ENCODE results near the gene SGK1. TPM values are rescaled to one million over a fixed set of nuclear protein-coding genes. Genes with fewer than 3 reads are reported as not detected.
"Not testable (repeated sequence)": the region's sequence is repeated elsewhere in the genome, so short reads cannot be mapped to it uniquely, and the experiment has no call there.

SGK1 gene
- total RNA-seq, 2 donors from 2014 or later = 30.7 to 44.6 TPM

- not testable (repeated sequence) for H3K27ac Mint-ChIP-seq; H3K27me3 Mint-ChIP-seq (ENCODE audit: low read depth); H3K4me3 Mint-ChIP-seq; H3K36me3 Mint-ChIP-seq (ENCODE audit: insufficient read depth in 2 of 2); DNase-seq; H3K9me3 Mint-ChIP-seq; ATAC-seq (replicated peaks in 1 of 2)
- H3K4me1 Mint-ChIP-seq (ENCODE audit: low read depth) = peaks cover 11% of the 10 kb centered on the region
Observed at GRCh38 chr6:134255280-134255679, 62.6 kb downstream of the SGK1 start.

GRCh38 chr6:134254118-134254517, 63.8 kb downstream of the SGK1 start:
- H3K4me1 Mint-ChIP-seq (ENCODE audit: low read depth) = peaks cover 22% of the 10 kb centered on the region
- H3K4me3 Mint-ChIP-seq = no peak overlapping the region
- DNase-seq = no peak
- H3K9me3 Mint-ChIP-seq = no peaks in the 10 kb centered on the region
- H3K36me3 Mint-ChIP-seq (ENCODE audit: insufficient read depth in 2 of 2) = peaks cover 0 to 2% of the 10 kb centered on the region in 2 donors
- H3K27me3 Mint-ChIP-seq (ENCODE audit: low read depth) = no peaks in the 10 kb centered on the region
- no peak for ATAC-seq (replicated peaks in 1 of 2)
- H3K27ac Mint-ChIP-seq = no peak overlapping the region

GRCh38 chr6:134253681-134254080, 64.2 kb downstream of the SGK1 start:
- Mint-ChIP-seq H3K4me3 (no peak overlapping the region), H3K27ac (no peak overlapping the region), H3K27me3 (ENCODE audit: low read depth) (no peaks in the 10 kb centered on the region), H3K9me3 (no peaks in the 10 kb centered on the region), H3K4me1 (ENCODE audit: low read depth) (peaks cover 27% of the 10 kb centered on the region), H3K36me3 (ENCODE audit: insufficient read depth in 2 of 2) (peaks cover 0 to 2% of the 10 kb centered on the region in 2 donors)
- no peak for DNase-seq
- ATAC-seq (replicated peaks in 1 of 2) = no peak

GRCh38 chr6:134251320-134251719, 66.6 kb downstream of the SGK1 start:
- Mint-ChIP-seq H3K27ac (no peak overlapping the region), H3K4me3 (no peak overlapping the region), H3K4me1 (ENCODE audit: low read depth) (peaks cover 45% of the 10 kb centered on the region), H3K36me3 (ENCODE audit: insufficient read depth in 2 of 2) (peaks cover 0 to 2% of the 10 kb centered on the region in 2 donors), H3K9me3 (no peaks in the 10 kb centered on the region), H3K27me3 (ENCODE audit: low read depth) (no peaks in the 10 kb centered on the region)
- DNase-seq (no peak), ATAC-seq (replicated peaks in 1 of 2) (no peak)

GRCh38 chr6:134250776-134251175, 67.1 kb downstream of the SGK1 start:
- ATAC-seq (replicated peaks in 1 of 2) (no peak), DNase-seq (no peak)
- Mint-ChIP-seq H3K4me1 (ENCODE audit: low read depth) (peaks cover 50% of the 10 kb centered on the region), H3K27me3 (ENCODE audit: low read depth) (no peaks in the 10 kb centered on the region), H3K36me3 (ENCODE audit: insufficient read depth in 2 of 2) (peaks cover 0 to 2% of the 10 kb centered on the region in 2 donors), H3K9me3 (no peaks in the 10 kb centered on the region), H3K27ac (no peak overlapping the region), H3K4me3 (no peak overlapping the region)

- peak overlapping the region; percentile 35 to 65 for H3K4me3 Mint-ChIP-seq
- no peak for DNase-seq
- no peaks in the 10 kb centered on the region for H3K9me3 Mint-ChIP-seq
- H3K27ac Mint-ChIP-seq = peak overlapping the region; percentile 21
- ATAC-seq (replicated peaks in 1 of 2) = no peak
- peaks cover 58% of the 10 kb centered on the region for H3K4me1 Mint-ChIP-seq (ENCODE audit: low read depth)
- peaks cover 0 to 2% of the 10 kb centered on the region in 2 donors for H3K36me3 Mint-ChIP-seq (ENCODE audit: insufficient read depth in 2 of 2)
- H3K27me3 Mint-ChIP-seq (ENCODE audit: low read depth) = no peaks in the 10 kb centered on the region
Observed at GRCh38 chr6:134249759-134250602, 67.9 kb downstream of the SGK1 start.

- Mint-ChIP-seq H3K27ac (peak overlapping the region; percentile 55), H3K9me3 (no peaks in the 10 kb centered on the region), H3K36me3 (ENCODE audit: insufficient read depth in 2 of 2) (peaks cover 0 to 2% of the 10 kb centered on the region in 2 donors), H3K4me3 (peak overlapping the region; percentile 5 to 35), H3K27me3 (ENCODE audit: low read depth) (no peaks in the 10 kb centered on the region), H3K4me1 (ENCODE audit: low read depth) (peaks cover 60% of the 10 kb centered on the region)
- ATAC-seq (replicated peaks in 1 of 2) (no peak), DNase-seq (no peak)
Observed at GRCh38 chr6:134249239-134249758, 68.6 kb downstream of the SGK1 start.

GRCh38 chr6:134247844-134248580, 69.9 kb downstream of the SGK1 start:
- H3K9me3 Mint-ChIP-seq = no peaks in the 10 kb centered on the region
- H3K4me1 Mint-ChIP-seq (ENCODE audit: low read depth) = peaks cover 60% of the 10 kb centered on the region
- H3K27me3 Mint-ChIP-seq (ENCODE audit: low read depth) = no peaks in the 10 kb centered on the region
- H3K27ac Mint-ChIP-seq = no peak overlapping the region
- peak overlapping the region; percentile 29 to 64 for H3K4me3 Mint-ChIP-seq
- ATAC-seq (replicated peaks in 1 of 2) (no peak), DNase-seq (no peak)
- peaks cover 0 to 2% of the 10 kb centered on the region in 2 donors for H3K36me3 Mint-ChIP-seq (ENCODE audit: insufficient read depth in 2 of 2)

GRCh38 chr6:134247231-134247833, 70.6 kb downstream of the SGK1 start:
- ATAC-seq (replicated peaks in 1 of 2) (peak; percentile 90 to 92), DNase-seq (peak; percentile 74 to 82)
- H3K4me3 Mint-ChIP-seq = peak overlapping the region; percentile 45 to 64
- H3K9me3 Mint-ChIP-seq = no peaks in the 10 kb centered on the region
- peaks cover 0 to 2% of the 10 kb centered on the region in 2 donors for H3K36me3 Mint-ChIP-seq (ENCODE audit: insufficient read depth in 2 of 2)
- H3K27me3 Mint-ChIP-seq (ENCODE audit: low read depth) = no peaks in the 10 kb centered on the region
- peaks cover 60% of the 10 kb centered on the region for H3K4me1 Mint-ChIP-seq (ENCODE audit: low read depth)
- H3K27ac Mint-ChIP-seq = peak overlapping the region; percentile 83

- Mint-ChIP-seq H3K4me3 (no peak overlapping the region), H3K4me1 (ENCODE audit: low read depth) (peaks cover 69% of the 10 kb centered on the region), H3K27ac (no peak overlapping the region), H3K9me3 (peaks cover 0 to 2% of the 10 kb centered on the region in 2 donors), H3K27me3 (ENCODE audit: low read depth) (no peaks in the 10 kb centered on the region), H3K36me3 (ENCODE audit: insufficient read depth in 2 of 2) (peaks cover 2 to 4% of the 10 kb centered on the region in 2 donors)
- ATAC-seq (replicated peaks in 1 of 2) (no peak), DNase-seq (no peak)
Observed at GRCh38 chr6:134245706-134246105, 72.2 kb downstream of the SGK1 start.

- H3K9me3 Mint-ChIP-seq = peaks cover 0 to 2% of the 10 kb centered on the region in 2 donors
- H3K4me1 Mint-ChIP-seq (ENCODE audit: low read depth) = peaks cover 69% of the 10 kb centered on the region
- no peak for DNase-seq
- no peak overlapping the region for H3K4me3 Mint-ChIP-seq
- no peak for ATAC-seq (replicated peaks in 1 of 2)
- H3K27ac Mint-ChIP-seq = peak overlapping the region; percentile 84
- no peaks in the 10 kb centered on the region for H3K27me3 Mint-ChIP-seq (ENCODE audit: low read depth)
- H3K36me3 Mint-ChIP-seq (ENCODE audit: insufficient read depth in 2 of 2) = peaks cover 2 to 4% of the 10 kb centered on the region in 2 donors
Observed at GRCh38 chr6:134245041-134245440, 72.9 kb downstream of the SGK1 start.

- H3K9me3 Mint-ChIP-seq = peaks cover 2 to 3% of the 10 kb centered on the region in 2 donors
- peaks cover 2% of the 10 kb centered on the region in 2 donors for H3K36me3 Mint-ChIP-seq (ENCODE audit: insufficient read depth in 2 of 2)
- H3K27ac Mint-ChIP-seq = peak overlapping the region; percentile 96
- H3K4me1 Mint-ChIP-seq (ENCODE audit: low read depth) = peaks cover 53% of the 10 kb centered on the region
- H3K4me3 Mint-ChIP-seq = peak overlapping the region; percentile 67 to 91
- ATAC-seq (replicated peaks in 1 of 2) (peak; percentile 77 to 78), DNase-seq (peak; percentile 77)
- H3K27me3 Mint-ChIP-seq (ENCODE audit: low read depth) = no peaks in the 10 kb centered on the region
Observed at GRCh38 chr6:134240665-134241431, 77.1 kb downstream of the SGK1 start.

Measured in activated T-cell treated with anti-CD3 and anti-CD28 coated beads, Interleukin-2, amount 50 U/mL, for 72 hours (primary cell).